GM18505 (cell line): ENCODE results near the gene PPP2R2D.
A peak's percentile ranks its signal among the peaks of the same experiment; 100 is the strongest.

ENCODE experiments used
- ATAC-seq: cut with Tn5 transposase; IDR thresholded peaks from one replicate; pipeline ENCODE4 v1.9.1; 2021; ENCODE audit not compliant: unreplicated experiment
- POLR2A ChIP-seq: IDR thresholded peaks from 4 replicates; pipeline ENCODE4 v1.6.1; 2011; ENCODE audit warnings: borderline replicate concordance; ENCODE audit not compliant: insufficient read depth, insufficient read length; ENCODE audit errors: extremely low read depth

PPP2R2D gene

GRCh38 chr10:131900350-131901152, at the start of gene PPP2R2D:
PPP2R2D (plus strand) TSS chr10:131901008; CDS start chr10:131901149, 141 bp downstream.
- ATAC-seq = peak; percentile 83
- TF ChIP-seq POLR2A = no peak

- no peak for ATAC-seq
- no peak for TF ChIP-seq POLR2A
These were observed 49.5 kb upstream of the PPP2R2D start for GRCh38 chr10:131851346-131851745.

GRCh38 chr10:131852176-131852822, 48.5 kb upstream of the PPP2R2D start:
- TF ChIP-seq POLR2A = no peak
- no peak for ATAC-seq

- TF ChIP-seq POLR2A = no peak
These were observed 47.8 kb upstream of the PPP2R2D start for GRCh38 chr10:131852823-131853609.

GRCh38 chr10:131853610-131853964, 47.2 kb upstream of the PPP2R2D start:
- TF ChIP-seq POLR2A = no peak
- no peak for ATAC-seq

More at GRCh38 chr10:131852823-131853609, 47.8 kb upstream of the PPP2R2D start:
- no peak for ATAC-seq

GRCh38 chr10:131854579-131855335, 46.1 kb upstream of the PPP2R2D start:
- no peak for ATAC-seq
- no peak for TF ChIP-seq POLR2A

GRCh38 chr10:131855461-131856401, 45.1 kb upstream of the PPP2R2D start:
- no peak for ATAC-seq
- TF ChIP-seq POLR2A = no peak

- no peak for TF ChIP-seq POLR2A
- ATAC-seq = no peak
These were observed 44.2 kb upstream of the PPP2R2D start for GRCh38 chr10:131856441-131857094.

GRCh38 chr10:131857156-131858117, 43.4 kb upstream of the PPP2R2D start:
- ATAC-seq = no peak
- no peak for TF ChIP-seq POLR2A

GRCh38 chr10:131858118-131858515, 42.7 kb upstream of the PPP2R2D start:
- no peak for TF ChIP-seq POLR2A
- ATAC-seq = no peak

- ATAC-seq = no peak
- no peak for TF ChIP-seq POLR2A
These were observed 42.0 kb upstream of the PPP2R2D start for GRCh38 chr10:131858583-131859340.
